GM18519 (cell line): Measurements from ENCODE around the gene PTPA.
"Not testable (repeated sequence)": the region's sequence is repeated elsewhere in the genome, so short reads cannot be mapped to it uniquely, and the experiment has no call there.

Experiments
- ATAC-seq: cut with Tn5 transposase; IDR thresholded peaks from one replicate; pipeline ENCODE4 v1.9.1; 2021; ENCODE audit warnings: mild to moderate bottlenecking, moderate library complexity; ENCODE audit not compliant: unreplicated experiment, low FRiP score

PTPA gene

DNA sequence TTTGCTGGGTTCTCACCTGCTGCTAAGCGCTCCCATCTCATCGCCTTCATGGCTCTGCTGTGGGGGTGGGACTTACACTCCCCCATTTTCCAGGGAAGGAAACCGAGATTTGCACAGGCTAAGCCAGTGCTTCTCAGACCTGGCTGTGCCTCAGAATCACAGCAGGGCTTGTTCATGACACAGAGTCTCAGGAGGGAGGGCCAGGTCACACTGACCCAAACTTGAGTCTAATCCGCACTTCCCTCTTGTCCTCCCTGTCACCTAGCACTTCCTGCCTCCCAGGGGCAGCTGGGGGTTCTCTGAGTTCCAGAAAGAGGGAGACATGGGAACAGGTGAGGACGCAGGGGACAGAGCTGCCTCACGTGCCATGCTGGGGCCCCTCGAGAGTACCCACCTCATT is 82.4 kb downstream of the PTPA start:
- ATAC-seq, result no peak

GRCh38 chr9:129194221-129194620 is 83.0 kb downstream of the PTPA start:
- ATAC-seq, result no peak

DNA sequence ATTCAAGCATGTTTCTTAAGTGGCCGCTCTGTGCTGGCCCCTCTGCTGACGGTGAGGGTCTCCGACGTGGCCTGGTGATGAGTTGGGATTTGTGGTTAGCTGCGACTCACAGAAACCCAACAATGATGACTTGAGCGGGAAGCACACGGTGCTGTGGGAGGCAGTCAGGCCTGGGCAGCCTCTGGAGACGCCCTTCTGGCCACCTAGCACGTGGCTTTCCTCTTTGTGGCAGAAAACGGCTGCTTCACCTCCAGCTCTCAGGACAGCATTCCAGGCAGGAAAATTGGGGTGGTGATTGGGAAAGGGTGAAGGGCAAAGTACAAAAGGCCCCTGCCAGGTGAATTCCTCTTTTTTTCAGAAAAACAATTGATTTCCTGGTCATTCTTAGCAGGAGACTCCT is 84.4 kb downstream of the PTPA start:
- ATAC-seq, result no peak

- ATAC-seq, result not testable (repeated sequence)
Observed at GRCh38 chr9:129197045-129197444, 85.8 kb downstream of the PTPA start.

DNA sequence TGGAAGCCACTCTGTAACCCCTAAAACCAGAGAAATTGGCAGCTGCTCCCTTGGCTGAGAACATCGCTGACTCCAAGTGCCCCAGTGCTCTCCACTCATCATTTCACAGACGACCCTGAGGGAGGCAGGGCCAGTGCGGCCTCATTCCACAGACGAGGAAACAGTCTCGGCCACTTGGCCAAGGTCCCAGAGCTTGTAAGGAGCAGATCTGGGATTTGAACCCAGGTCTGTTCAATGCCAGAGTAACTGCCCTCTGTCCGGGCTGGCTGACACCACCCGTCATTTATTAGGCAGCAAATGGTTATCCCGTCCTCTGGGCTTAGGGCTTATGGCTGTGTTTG is 86.7 kb downstream of the PTPA start:
- no peak for ATAC-seq
